Fibroblast of the aortic adventitia (primary cell): ENCODE results near the gene DDX6. TPM values are rescaled to one million over a fixed set of nuclear protein-coding genes. Genes with fewer than 3 reads are reported as not detected.
"Not testable (repeated sequence)": the region's sequence is repeated elsewhere in the genome, so short reads cannot be mapped to it uniquely, and the experiment has no call there.

Experiments used
- DNase-seq: peaks from one replicate; pipeline ENCODE4 v3.0.0-alpha.2; 2010; ENCODE audit warnings: low read depth
- H3K4me3 ChIP-seq: 2 replicates; pipeline ENCODE4 v1.5.1; 2011; ENCODE audit warnings: low read depth, mild to moderate bottlenecking, control low read depth, low read length, moderate library complexity
- CTCF ChIP-seq: IDR thresholded peaks from 2 replicates; pipeline ENCODE4 v1.5.1; 2011; ENCODE audit warnings: mild to moderate bottlenecking, low read length, control low read depth, inconsistent platforms; ENCODE audit not compliant: insufficient read depth
- total RNA-seq: library from RNA; depleted of rRNA; stranded (reverse); fragments of >200 nt; gene quantifications from 2 replicates; pipeline ENCODE4 v1.2.3, GENCODE V29; 2012; ENCODE audit warnings: low replicate concordance

Gene DDX6
- total RNA-seq, 1 donor: 174 TPM

GRCh38 chr11:118715837-118716260 lies 75.1 kb downstream of the DDX6 start:
- no peak for TF ChIP-seq CTCF
- DNase-seq: peak; percentile 35
- no peak overlapping the region for H3K4me3 ChIP-seq

GRCh38 chr11:118715245-118715831 lies 75.6 kb downstream of the DDX6 start:
- TF ChIP-seq CTCF: no peak
- no peak overlapping the region for H3K4me3 ChIP-seq
- DNase-seq: peak; percentile 58

GRCh38 chr11:118714816-118715215 lies 76.1 kb downstream of the DDX6 start:
- TF ChIP-seq CTCF: no peak
- no peak for DNase-seq

GRCh38 chr11:118714416-118714815 lies 76.5 kb downstream of the DDX6 start:
- H3K4me3 ChIP-seq, DNase-seq: not testable (repeated sequence)

More at GRCh38 chr11:118714816-118715215, 76.1 kb downstream of the DDX6 start:
- H3K4me3 ChIP-seq: no peak overlapping the region

- H3K4me3 ChIP-seq: no peak overlapping the region
- no peak for DNase-seq
- no peak for TF ChIP-seq CTCF
Observed at GRCh38 chr11:118708296-118708695, 82.7 kb downstream of the DDX6 start.

- DNase-seq: no peak
- no peak for TF ChIP-seq CTCF
- no peak overlapping the region for H3K4me3 ChIP-seq
Observed at GRCh38 chr11:118706546-118706825, 84.5 kb downstream of the DDX6 start.

GRCh38 chr11:118705791-118706545 lies 85.0 kb downstream of the DDX6 start:
- no peak for TF ChIP-seq CTCF

More at GRCh38 chr11:118705791-118706545, 85.0 kb downstream of the DDX6 start:
- no peak overlapping the region for H3K4me3 ChIP-seq
- DNase-seq: no peak
